Mucosa of stomach (tissue), 1 donor: ENCODE results near the gene GTF2I.
"Not testable (repeated sequence)": the region's sequence is repeated elsewhere in the genome, so short reads cannot be mapped to it uniquely, and the experiment has no call there.

ENCODE experiments used
- H3K27me3 ChIP-seq: one replicate; pipeline ENCODE4 v1.7.0; 2013; ENCODE audit warnings: mild to moderate bottlenecking, low read length; ENCODE audit not compliant: control insufficient read depth, insufficient read depth
- H3K36me3 ChIP-seq: one replicate; pipeline ENCODE4 v1.7.0; 2013; ENCODE audit warnings: low read length; ENCODE audit not compliant: control insufficient read depth, insufficient read depth
- H3K4me1 ChIP-seq: one replicate; pipeline ENCODE4 v1.7.0; 2013; ENCODE audit warnings: mild to moderate bottlenecking, low read length; ENCODE audit not compliant: control insufficient read depth, insufficient read depth
- H3K4me3 ChIP-seq: one replicate; pipeline ENCODE4 v1.7.0; 2013; ENCODE audit warnings: low read length
- H3K9ac ChIP-seq: one replicate; pipeline ENCODE4 v1.7.0; 2013; ENCODE audit warnings: mild to moderate bottlenecking, low read length, moderate library complexity
- H3K9me3 ChIP-seq: one replicate; pipeline ENCODE4 v1.7.0; 2013; ENCODE audit warnings: mild to moderate bottlenecking, low read length, moderate library complexity; ENCODE audit not compliant: control insufficient read depth
- donor health status: Pancreatic carcinoma.

The GTF2I gene

GRCh38 chr7:74690474-74690873, 33.0 kb downstream of the GTF2I start:
- H3K36me3 ChIP-seq = peaks cover 10% of the 10 kb centered on the region

GRCh38 chr7:74704419-74704818, 46.9 kb downstream of the GTF2I start:
- not testable (repeated sequence) for H3K4me1 ChIP-seq, H3K4me3 ChIP-seq, H3K9me3 ChIP-seq, H3K27me3 ChIP-seq, H3K9ac ChIP-seq
- H3K36me3 ChIP-seq = peaks cover 11% of the 10 kb centered on the region

More at GRCh38 chr7:74690474-74690873, 33.0 kb downstream of the GTF2I start:
- Histone ChIP-seq H3K4me3 (no peak overlapping the region), H3K9ac (no peak overlapping the region), H3K27me3 (no peaks in the 10 kb centered on the region), H3K4me1 (peaks cover 6% of the 10 kb centered on the region), H3K9me3 (no peaks in the 10 kb centered on the region)

DNA sequence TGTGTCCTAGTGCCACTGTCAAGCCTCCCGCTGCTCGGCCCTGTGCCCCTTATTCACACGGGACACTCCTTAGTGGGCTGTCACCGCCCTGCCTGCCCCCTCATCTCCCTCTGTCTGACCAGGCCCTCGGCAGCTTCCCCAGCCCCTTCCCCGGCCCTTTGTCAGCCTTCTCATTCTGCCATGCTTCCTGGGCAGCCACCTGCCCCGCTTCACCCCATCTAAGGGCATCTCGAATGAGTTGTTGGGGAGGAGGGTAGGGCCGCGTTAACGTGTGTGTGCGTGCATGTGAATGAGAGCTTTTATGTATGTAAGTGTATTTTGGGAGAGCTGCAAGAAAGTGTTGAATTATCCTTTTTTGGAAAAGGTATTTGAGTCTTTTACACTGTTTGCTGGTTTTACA, 49.7 kb downstream of the GTF2I start:
- Histone ChIP-seq H3K9ac (no peak overlapping the region), H3K4me1 (no peaks in the 10 kb centered on the region), H3K36me3 (peaks cover 3% of the 10 kb centered on the region), H3K27me3 (no peaks in the 10 kb centered on the region), H3K9me3 (no peaks in the 10 kb centered on the region), H3K4me3 (no peak overlapping the region)

DNA sequence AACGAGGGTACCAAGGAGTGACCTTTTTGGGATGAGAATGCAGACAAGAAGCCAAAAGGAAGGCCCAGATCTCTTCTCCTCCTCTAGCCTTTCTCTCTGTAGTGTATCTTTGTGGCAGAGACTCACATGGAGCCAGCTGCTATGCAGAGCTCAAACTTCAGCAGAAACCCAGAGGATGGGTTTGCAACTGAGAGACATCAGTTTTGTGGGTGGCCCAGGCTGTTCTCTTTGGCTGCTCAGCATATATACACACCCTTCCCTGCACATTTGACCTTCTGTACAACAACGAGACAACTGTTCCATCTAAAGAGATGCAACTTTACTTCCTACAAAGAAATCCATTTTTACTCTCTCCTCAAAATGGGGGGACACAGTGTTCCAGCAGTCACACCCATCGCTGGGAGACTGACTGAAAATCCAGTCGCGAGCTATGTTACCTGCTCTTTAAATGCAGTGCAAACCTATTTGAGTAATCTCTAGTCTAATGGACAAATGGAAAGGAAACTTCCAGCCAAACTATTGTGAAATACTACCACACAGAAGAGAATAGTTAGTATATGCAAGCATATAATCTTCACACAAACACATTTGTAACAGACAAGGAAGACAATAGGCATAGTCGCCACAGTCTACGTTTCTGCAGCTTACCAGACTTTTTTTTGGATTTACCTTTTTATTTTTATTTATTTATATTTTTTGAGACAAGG, 51.2 kb downstream of the GTF2I start:
- Histone ChIP-seq H3K27me3 (no peaks in the 10 kb centered on the region), H3K4me3 (no peak overlapping the region), H3K9me3 (no peaks in the 10 kb centered on the region), H3K36me3 (peaks cover 6% of the 10 kb centered on the region), H3K4me1 (no peaks in the 10 kb centered on the region), H3K9ac (no peak overlapping the region)

GRCh38 chr7:74709880-74710671, 52.6 kb downstream of the GTF2I start:
- no peaks in the 10 kb centered on the region for H3K4me1 ChIP-seq
- H3K9me3 ChIP-seq = no peaks in the 10 kb centered on the region
- no peak overlapping the region for H3K4me3 ChIP-seq
- peaks cover 6% of the 10 kb centered on the region for H3K36me3 ChIP-seq
- H3K9ac ChIP-seq = no peak overlapping the region
- no peaks in the 10 kb centered on the region for H3K27me3 ChIP-seq

DNA sequence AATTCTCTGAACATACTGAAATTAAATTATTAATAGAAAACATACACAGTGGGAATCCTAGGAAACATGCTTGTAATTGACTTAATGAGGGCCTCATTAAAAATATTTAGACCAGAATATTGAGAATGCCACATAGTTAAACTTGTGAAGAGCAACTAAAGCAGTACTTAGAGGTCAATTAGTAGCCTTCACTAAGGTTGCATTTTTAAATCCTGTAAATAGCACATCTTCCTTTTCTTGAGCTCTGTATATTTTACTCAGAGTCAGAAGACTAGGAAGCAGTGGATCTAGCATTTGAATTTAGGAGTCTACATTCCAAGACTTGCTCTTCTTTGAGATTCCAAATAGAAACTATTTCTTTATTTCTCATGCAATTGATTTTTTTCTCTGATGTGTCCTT, 56.0 kb downstream of the GTF2I start:
- Histone ChIP-seq H3K4me1 (no peaks in the 10 kb centered on the region), H3K36me3 (peaks cover 4% of the 10 kb centered on the region), H3K27me3 (no peaks in the 10 kb centered on the region), H3K4me3 (no peak overlapping the region), H3K9me3 (no peaks in the 10 kb centered on the region), H3K9ac (no peak overlapping the region)

GRCh38 chr7:74717889-74718288, 60.4 kb downstream of the GTF2I start:
- Histone ChIP-seq H3K9ac (no peak overlapping the region), H3K4me3 (no peak overlapping the region), H3K27me3 (no peaks in the 10 kb centered on the region), H3K36me3 (peaks cover 4% of the 10 kb centered on the region), H3K4me1 (no peaks in the 10 kb centered on the region), H3K9me3 (no peaks in the 10 kb centered on the region)

DNA sequence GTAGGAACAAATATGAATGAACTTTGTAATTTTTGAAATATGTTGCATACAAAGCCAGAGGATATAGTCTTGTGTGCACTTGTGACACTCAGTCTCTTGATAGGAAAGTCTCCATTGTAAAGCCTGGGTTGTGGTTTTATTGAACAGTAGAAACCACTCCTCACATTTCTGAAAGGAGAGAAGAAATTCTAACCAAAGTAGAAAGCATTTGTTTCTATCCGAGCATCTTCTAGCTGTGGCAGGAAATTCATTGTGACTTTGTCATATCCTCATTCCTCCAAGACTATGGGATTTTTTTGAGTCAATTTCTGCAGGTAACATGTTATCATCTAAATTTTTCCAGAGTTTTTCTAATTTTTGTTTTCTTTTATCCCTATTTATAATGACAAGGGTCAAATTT, 60.8 kb downstream of the GTF2I start:
- Histone ChIP-seq H3K4me3 (no peak overlapping the region), H3K27me3 (no peaks in the 10 kb centered on the region), H3K36me3 (peaks cover 4% of the 10 kb centered on the region), H3K4me1 (no peaks in the 10 kb centered on the region), H3K9me3 (no peaks in the 10 kb centered on the region), H3K9ac (no peak overlapping the region)

- H3K9me3 ChIP-seq = no peaks in the 10 kb centered on the region
- no peaks in the 10 kb centered on the region for H3K27me3 ChIP-seq
- H3K9ac ChIP-seq = no peak overlapping the region
- no peak overlapping the region for H3K4me3 ChIP-seq
- H3K4me1 ChIP-seq = no peaks in the 10 kb centered on the region
- no peaks in the 10 kb centered on the region for H3K36me3 ChIP-seq
Measured at GRCh38 chr7:74722153-74722552, 64.6 kb downstream of the GTF2I start.

DNA sequence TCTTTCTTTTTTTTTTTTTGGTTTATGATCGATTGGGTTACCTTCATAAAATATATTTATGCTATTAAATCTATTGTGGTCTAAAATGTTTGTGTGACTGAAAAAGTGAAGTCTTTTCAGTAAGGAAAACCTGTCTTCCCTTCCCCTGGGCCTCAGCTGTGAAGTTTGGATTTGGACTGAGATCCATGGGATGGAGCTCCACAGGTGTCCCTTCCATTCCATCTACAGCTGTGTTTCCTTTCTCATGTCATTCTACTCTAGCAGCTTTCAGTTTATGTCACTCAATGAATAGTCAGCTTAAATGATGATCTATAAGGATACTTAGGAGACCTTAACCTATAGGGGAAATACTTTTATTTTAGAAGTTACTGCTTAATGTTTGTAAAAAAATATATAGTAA, 68.3 kb downstream of the GTF2I start:
- Histone ChIP-seq H3K4me1 (no peaks in the 10 kb centered on the region), H3K36me3 (no peaks in the 10 kb centered on the region), H3K9ac (no peak overlapping the region), H3K27me3 (no peaks in the 10 kb centered on the region), H3K9me3 (no peaks in the 10 kb centered on the region), H3K4me3 (no peak overlapping the region)

DNA sequence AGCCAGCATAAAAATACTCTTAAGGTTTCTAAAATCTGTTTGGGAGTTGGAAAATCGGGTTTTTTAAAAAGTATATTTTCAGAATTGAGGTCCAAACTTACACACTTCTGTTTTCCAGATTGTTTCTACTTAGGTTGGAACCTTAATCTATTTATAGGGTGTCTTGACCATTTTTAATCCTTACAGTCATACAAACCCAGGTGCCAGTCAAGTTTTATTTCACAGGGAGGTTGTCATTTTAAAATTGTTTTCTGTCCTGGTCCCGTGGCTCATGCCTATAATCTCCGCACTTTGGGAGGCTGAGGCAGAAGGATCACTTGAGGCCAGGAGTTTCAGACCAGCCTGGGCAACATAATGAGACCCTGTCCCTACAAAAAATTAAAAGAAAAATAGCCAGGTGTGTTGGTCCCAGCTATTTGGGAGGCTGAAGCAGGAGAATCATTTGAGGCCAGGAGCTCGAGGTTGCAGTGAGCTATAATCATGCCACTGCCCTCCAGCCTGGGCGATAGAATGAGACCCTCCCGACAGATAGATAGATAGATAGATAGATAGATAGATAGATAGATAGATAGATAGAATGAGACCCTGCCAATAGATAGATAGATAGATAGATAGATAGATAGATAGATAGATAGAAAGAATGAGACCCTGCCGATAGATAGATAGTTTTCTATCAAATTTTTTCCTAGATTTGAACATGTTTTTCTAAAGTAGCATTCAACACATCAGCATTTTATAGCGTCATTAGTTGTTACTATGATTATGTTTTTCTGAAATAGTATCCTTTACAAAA, 69.0 kb downstream of the GTF2I start:
- H3K9ac ChIP-seq = no peak overlapping the region
- no peaks in the 10 kb centered on the region for H3K36me3 ChIP-seq

DNA sequence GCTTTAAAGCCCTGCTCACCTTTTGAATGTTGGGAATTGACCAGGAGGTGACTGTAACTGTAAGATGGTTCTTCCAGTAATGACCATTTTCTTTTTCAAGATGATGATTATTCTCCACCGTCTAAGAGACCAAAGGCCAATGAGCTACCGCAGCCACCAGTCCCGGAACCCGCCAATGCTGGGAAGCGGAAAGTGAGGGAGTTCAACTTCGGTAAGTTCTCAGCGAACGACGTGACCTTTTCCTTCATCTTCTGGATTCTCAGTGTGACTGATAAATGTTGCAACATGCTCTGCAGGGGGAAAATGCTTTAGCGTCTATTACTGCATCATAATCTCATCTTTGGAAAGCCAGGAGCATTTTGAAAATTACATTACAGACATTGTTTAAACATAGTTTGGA, 71.2 kb downstream of the GTF2I start:
- H3K4me3 ChIP-seq, H3K27me3 ChIP-seq, H3K36me3 ChIP-seq, H3K4me1 ChIP-seq, H3K9ac ChIP-seq, H3K9me3 ChIP-seq: not testable (repeated sequence)

More for the DNA sequence above, 69.0 kb downstream of the GTF2I start:
- Histone ChIP-seq H3K4me1 (no peaks in the 10 kb centered on the region), H3K27me3 (no peaks in the 10 kb centered on the region), H3K9me3 (no peaks in the 10 kb centered on the region), H3K4me3 (no peak overlapping the region)
